Measurements from ENCODE around the gene CMTM5.

CMTM5 gene, protein sequence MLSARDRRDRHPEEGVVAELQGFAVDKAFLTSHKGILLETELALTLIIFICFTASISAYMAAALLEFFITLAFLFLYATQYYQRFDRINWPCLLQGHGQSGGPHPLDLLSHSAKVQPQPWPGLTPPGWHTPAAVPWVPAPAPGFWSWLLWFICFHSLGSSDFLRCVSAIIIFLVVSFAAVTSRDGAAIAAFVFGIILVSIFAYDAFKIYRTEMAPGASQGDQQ

DNA sequence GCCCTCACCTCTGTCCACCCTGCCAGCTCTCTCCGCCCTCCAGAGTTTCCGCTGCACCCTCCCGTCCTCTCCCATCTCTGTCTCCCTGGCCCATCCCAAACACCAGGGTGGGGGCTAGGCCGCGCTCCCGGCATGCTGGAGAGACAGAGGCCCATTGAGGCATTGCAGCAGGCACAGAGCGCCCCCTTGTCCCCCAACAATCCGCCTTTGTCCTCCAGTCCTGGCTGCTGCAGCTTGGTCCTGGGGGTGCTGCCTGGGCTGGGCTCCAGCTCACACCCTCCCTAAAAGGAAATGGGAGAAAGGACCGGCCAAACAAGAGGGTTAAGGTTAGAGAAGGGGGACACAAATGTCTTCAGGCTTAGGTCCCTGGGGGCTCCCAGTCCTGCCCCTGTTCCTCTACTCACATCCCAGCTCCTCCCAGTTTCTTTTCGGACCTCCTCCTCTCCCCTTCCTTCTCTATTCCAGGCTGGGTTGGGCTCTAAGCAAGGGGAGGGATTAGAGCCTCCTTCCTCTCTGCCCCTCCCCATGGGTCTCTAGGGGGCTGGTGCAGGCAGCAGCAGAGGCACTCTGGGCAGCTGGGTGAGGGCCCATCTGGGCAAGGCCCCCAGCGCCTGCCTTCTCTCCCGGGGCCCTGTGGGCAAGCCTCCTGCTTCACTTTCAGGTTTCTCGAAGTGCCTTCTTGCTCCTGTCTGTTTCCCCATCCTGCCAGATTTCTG lies at the start of gene CMTM5:
CMTM5 (plus strand) TSS at position 565 of the 716 bp plus-strand sequence. CDS start 206 bp downstream, outside the sequence.
- DNase-seq: no peak

DNA sequence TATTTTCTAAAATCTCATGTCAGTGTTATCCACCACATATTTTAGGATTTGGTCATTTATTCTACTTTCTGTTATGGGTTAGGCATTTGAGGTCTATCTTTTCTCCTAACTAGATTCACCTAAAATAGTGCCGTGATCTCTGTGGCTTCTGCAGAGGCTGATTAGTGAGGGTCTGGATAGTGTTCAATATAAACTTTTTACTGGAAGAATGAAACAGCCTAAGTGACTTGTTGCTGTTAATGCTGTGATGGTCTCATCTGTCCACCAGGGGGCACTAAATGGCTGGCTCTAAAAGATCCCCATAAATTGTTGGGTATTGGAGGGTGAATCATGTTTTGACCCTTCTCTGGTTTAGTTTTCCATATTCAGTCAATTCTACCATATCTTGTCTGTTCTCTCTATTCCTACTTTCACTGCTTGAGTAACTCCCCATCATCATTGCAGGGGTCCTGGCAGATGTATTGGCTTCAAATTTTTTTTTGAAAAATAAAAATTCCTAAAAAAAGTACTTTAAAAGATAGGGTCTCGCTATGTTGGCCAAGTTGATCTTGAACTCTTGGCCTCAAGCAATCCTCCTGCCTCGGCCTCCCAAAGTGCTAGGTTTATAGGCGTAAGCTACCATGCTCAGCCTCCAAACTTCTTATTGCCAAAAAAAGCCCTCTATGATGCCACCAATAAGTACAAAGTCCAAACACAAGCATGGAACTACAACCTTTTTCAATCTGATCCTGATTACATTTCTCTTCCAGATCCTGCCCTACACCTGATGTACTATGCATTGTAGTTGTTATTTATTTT lies 48.7 kb upstream of the CMTM5 start:
- DNase-seq: peak; percentile 86

DNA sequence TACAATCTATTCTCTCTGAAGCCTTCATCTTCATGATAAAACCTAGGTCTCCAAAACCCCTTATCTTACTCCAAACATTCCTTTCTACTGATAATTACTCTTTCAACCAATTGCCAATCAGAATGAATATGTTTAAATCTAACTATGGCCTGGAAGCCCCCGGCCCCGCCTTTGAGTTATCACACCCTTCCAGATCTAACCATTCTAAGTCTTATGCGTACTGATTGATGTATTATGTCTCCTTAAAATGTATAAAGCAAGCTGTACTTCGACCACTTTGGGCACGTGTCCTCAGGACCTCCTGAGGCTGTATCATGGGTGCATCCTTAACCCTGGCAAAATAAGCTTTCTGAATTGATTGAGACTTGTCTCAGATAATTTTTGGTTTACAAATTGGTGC lies 41.2 kb upstream of the CMTM5 start:
- DNase-seq: no peak

DNA sequence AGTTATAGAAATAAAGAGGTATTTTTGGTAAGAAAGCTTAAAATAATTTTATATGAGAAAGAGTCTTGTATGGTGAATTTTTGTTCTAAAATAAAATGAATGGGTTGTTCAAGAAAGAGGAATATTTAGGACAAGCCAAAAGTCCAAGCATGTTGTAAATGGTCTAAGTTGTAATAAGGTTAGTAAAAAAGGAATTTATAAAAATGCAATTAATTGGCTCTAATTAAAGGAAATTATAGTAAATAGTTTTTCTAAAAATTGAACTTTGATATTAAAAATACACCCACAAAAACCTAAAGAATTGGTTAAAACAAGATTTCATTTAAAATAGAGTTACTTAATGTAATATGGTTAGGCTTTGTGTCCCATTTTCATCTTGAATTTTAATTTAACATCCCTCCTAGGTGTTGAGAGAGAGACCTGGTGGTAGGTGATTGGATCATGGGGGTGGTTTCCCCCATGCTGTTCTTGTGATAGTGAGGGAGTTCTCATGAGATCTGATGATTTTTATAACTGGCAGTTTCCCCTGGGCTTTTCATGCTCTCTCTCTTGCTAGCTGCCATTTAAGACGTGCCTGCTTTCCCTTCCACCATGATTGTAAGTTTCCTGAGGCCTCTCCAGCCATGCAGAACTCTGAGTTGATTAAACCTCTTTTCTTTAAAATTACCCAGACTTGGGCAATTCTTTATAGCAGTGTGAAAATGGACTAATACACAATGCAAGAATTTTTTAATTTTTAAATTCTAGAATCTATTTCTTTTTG lies 37.2 kb upstream of the CMTM5 start:
- no peak for DNase-seq

DNA sequence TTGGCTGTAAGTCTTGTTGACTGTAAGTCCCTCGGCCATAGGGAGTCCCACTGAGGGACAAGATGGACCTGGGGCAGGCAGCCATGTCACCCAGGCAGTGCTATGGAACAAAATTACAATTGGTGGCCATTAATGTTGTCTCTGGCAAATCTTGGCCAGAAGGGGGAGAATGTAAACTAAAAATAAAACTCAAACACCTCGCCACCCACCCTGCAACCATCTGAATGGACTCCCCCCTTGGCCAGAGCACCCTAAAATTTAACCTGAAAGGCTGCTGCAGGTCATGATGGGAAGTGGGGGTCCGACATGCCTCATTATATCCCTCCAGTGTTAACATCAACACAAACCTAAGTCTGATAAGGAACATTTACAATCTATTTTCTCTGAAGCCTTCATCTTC lies 32.4 kb upstream of the CMTM5 start:
- DNase-seq: no peak

DNA sequence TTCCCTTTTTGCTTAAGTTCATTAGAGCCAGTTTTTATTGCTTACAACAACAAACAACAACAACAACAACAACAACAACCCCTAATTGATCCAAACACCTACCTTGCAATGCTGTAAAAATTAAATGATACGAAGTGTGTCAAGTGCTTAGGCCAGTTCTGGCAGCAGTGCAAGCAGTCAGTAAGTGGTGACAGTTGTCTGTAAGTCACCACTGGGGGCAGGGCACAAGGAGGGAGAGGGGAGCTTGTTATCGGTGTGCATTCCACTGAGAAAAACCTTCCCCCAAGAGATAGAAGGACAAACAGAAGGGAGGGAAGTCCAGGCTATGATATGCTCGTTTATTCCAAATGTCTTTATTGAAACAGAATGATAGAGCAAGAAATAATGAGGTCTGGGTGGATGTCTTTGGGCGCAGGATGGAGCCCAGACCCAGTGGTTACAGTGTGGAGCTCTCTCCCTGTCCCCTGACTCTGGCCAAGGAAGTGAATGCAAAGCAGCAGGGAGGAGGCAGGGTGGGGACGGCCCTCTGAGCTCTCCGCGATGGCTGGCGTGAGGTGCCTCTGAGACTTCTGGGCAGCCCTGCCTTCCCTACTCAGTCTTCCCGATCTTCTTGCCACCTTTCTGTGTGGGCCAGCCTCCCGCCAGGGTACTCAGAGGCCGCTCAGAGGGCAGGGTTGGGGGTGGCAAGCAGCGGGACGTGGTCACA lies 30.7 kb upstream of the CMTM5 start:
- DNase-seq: no peak

DNA sequence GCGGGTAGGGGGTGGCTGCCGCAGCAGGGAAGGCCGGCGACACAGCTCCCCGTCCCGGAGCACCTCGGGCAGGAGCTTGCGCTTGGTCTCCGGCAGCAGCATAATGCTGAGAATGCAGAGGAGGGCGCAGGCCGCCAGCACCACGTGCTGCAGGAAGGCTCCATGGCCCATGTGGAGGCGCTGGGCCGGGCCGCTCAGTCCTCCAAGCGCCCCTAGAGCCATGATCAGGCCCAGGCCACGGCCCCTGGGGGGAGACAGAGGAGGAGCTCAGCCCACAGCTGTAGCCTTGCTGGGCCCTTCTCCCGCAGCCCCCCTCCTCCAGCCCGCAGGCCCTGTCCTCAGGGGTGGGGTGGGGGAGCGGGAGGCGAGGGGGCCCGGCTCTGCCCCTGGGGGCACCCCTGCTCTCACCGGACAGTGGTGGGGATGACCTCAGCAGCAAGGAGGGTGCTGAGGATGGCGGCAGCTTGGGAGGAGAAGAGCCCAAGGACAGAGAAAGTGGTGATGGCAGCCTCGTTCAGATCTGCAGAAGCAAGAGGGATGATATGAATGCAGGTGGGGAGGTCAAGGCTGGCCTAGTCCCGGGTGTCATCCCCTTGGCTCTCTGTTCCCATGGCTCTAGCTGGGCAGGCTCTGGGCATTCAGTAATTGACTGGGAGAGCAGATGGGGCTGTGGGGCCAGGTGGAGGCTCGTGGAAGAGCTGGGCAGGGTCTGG lies 30.0 kb upstream of the CMTM5 start:
- no peak for DNase-seq

DNA sequence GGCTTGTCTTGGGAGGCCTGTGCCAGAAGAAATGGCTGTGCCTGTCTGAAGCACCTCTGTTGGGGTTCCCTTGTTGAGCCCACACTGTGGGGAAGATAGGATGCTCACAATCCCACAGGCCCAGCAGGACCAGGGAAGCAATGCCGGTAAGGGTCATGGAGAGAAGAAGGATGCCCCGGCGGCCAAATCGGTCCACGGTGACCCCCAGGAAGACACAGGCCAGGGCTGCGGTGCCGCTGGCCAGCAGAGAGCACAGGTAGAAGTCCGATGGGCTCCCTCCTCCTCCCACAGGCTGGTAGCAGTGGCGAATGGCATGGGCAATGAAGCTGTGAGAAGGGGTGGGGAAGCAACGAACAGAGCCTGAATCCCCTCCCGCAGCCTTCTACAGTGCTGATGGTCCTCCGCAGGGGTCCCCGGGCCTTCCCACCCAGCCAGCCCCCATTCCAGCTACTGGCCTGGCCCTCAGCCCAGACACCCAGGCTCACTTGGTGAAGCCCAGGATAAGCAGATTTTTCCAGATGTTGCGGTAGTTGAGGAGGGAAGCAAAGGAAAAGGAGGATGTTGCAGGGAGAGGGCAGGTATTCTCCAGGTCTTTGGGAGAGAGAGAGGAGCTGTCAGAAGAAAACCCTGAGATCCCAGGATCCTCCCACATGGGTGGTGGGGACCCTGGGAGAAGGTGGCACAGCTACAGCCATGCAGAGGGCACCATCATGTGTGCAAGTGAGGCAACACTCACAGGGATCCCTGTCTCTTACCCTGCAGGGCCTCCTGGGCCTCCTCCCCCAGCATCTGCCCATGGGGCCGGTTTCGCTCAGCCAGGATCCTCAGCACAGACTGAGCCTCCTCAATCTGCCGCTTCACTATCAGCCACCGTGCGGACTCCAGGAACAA lies 29.2 kb upstream of the CMTM5 start:
- DNase-seq: no peak

DNA sequence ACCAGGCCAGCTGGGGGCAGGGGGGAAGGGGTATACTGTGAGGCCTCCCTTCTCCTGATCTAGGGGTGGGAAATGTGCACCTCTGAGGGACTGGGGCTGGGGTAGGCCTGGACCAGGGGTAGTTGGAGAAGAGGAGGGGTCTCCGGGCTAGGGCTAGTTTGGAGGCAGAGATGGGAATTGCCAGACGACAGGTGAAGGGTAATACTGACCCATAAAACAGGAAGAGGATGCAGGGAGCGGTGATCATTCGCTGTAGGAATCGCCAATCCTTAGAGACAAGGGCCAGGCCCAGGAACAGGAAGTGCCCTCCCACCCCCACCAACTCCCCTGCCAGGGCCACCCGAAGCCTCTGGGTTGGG lies 28.6 kb upstream of the CMTM5 start:
- no peak for DNase-seq

DNA sequence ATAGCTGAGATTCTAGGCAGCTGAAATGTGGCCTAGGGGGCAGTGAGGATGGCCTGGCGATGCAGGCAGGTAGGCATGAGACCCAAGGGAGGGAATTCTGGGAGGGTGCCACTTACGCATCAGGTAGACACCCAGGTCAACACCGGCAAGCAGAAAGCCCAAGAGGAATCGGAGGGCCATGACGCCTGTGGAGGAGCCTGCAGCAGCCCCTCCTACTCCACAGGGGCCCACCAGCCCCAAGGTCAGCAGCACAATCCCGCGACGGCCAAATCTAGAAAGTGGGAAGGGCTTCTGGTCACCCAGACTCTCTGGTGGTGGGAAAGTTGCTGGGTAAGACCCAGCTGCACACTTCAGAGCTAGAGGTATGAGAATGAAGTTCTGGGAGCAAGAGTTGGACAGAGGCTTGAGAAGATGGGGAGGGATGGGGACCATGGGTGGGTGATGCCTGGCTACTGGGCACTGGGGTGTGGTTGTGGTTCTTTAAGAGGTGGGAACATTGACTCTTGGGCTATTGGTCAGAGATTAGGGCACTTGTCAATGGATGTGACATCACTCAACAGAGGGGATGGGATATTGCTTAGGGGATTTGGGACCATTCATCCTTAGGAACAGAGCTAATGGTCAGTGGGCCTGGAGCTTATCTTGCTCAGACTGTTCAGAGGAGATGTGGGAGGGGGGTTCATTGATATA lies 27.5 kb upstream of the CMTM5 start:
- DNase-seq: no peak

DNA sequence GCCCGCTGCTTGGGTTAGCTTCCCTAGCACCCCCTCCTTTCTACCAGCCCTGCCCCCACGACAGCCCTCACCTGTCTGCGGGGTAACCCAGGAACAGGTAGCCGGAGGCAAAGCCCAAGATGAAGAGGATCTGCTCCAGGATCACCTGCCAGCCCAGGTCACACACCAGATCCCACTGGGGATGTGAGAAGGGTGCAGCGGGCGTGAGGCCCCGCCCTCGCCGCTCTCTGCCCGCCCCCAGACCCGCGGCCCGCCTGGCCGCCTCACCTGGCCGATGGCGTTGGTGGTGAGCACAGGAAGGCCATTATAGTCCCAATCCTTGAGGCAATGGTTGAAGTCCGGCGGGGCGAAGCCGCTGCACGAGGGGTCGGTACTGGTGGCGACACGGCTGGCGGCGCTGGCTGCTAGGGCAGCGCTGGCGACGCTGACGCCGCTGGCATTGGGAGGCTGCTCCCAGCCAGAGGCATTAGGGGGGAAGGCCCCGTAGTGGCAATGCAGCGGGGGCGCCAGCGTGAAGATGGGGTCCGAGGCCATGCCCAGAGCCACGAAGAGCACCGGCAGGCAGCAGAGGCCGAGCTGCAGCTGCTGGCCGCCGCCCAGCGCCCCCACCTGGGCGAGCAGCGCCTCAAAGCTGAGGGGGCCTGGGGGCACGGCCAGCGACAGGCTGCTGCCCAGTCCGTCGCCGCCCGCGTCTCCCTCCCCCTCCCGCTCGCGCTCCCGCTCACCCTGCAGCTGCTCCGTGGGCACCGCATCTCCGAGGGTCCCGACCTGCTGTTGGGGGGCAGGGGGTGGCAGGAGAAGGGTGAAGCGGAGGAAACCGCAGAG lies 25.0 kb upstream of the CMTM5 start:
- no peak for DNase-seq

DNA sequence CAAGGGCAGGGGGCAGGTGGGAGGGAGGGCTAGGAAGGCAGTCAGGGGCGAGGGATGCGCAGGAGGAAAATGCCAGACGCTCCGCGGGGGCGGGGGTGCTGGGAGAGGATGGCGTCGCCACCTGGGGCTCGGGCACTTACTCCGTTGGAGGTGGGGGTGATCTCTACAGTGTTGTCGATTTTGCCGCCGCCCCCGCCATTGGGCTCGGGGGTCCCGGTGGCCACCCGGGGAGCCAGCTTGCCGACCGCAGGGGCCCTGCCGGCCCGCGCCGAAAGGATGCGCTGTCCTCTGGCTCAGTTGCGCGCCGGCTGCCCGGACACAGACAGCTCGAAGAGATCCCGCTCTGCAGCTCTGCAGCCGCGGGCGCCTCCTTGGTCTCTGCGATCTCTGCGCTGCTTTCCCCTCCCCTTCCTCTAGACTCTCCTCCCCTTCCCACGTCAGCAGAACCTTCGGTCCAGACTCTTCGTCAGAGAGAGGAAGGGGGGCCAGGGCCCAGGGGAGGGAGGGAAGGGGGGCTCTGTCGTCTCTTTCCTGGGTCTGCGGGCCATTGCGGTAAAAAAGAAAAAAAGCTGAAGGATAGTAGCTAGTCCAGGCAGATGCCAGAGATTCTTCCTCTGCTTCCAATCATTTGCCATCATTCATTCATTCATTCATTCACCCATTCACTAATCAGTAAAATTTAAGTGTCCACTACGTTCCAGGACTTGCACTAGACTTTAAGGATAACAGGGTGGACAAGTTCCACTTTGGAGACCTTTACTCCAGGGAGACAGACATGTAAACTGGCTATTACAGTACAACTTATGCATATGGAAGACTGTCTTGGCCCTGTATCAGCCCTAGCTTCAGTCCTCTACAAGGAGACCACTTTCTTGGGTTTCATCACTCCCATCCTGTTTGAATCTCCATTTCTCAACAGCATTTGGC lies 24.1 kb upstream of the CMTM5 start, which contains the start of gene SLC22A17:
SLC22A17 (minus strand) TSS at position 382 of the 927 bp plus-strand sequence.
- DNase-seq: peak; percentile 75

DNA sequence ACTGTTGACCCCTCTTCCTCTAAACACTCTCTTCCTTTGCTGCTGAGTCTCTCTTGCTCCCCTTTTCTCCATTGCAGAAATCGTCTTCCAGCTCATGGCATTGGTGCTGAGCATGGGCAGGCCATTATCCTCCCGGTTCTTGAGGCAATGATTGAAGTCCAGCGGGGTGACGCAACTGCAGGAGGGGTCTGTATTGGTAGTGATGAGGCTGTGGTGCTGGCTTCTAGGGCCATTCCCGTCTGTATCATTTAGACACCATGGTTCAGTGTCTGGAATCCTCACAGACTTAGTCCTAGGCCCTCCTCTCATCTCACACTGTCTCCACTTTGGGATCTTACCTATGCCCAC lies 23.4 kb upstream of the CMTM5 start:
- no peak for DNase-seq

DNA sequence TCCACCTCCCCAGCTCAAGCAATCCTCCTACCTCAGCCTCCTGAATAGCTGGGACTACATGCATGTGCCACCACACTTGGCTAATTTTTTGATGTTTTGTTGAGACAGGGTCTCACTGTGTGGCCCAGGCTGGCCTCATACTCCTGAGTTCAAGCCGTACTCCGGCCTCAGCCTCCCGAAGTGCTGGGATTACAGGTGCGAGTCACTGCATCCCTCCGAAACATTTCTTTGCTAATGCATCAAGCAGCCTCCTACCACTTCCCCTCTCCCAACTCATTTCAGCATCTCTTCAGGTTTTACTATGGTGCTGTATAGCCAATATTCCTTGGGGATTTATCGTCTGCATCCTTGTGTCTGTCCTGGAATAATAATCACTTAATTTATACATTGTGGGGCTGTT lies 21.9 kb upstream of the CMTM5 start:
- no peak for DNase-seq

DNA sequence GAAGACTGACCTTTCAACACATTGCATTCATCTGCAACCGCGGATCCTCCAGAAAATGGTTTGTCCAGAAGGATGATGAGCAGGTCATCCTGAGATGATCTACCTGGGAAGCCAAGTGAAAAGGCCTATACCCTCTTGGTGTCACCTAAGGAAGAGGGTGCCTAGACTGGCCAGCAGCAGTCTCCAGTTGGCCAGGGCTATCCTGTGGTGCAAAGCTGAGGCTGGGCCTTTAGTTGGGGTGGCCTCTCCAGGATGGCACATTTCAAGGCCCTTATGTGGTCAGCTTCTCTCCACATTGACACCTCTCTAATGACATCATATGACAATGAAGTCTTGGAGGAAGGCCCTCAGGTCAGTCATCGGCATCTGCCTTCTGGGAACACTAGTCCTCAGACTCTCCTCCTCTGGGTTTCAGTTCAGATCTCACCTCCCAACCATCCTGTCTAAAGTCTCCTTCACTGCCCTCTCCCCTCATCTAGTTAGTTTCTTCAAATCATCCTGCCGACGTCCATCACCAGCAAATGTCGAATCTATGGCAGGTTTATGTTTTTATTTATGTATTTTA lies 20.9 kb upstream of the CMTM5 start:
- no peak for DNase-seq

DNA sequence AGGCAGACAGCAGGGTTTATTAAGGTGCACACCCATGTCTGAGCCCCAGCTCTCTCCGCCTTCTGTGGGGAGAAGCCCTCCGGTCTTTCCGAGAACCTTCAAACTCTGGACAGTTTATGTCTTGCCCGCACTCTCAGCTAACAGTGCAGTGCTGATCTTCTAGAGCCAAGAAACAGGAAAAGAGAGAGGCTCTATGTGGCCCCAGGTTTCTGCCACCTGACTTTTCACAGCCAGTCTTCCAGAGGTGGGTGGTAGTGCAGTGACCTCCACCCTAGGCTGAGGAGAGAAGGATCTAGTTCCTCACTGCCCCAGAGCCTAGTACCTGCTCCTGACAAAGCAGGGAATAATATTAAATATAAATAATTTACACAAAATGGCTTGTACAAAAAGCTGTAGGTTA lies 20.2 kb upstream of the CMTM5 start:
- no peak for DNase-seq

DNA sequence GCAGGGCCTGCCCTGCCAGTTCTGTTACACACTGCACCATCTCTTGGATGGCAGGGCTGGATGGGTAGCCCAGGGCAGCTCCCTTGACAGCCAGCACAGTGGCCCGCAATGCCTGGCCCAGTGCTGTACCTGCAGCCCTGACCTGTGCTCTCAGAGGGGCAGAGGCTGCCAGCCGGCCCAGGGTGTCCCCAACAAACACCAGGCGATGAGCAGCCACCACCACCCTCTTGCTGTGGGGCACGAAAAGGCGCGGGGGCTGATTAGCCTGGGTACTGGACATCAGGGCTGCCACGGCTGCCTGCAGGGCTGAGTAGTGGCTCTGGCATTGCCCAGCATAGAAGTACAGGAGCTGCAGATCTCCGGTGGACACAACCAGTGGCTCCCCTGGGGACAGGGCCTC lies 19.6 kb upstream of the CMTM5 start:
- DNase-seq: no peak

DNA sequence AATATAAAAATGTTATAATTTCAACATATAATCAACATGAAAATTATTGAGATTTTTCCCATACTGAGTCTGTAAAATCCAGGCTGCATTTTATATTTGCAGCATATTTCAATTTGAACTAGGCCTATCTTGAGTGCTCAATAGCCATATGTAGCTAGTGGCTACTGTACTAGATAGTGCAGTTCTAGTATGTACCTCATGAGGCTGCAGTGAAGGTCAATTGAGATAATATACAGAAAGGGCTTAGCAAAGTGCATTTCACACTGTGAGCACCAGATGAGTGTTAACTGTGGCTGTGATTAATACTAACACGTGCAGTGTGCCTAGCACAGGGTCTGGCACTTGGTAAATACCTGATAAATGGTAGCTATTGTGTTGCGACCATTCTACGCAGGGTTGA lies 18.8 kb upstream of the CMTM5 start:
- no peak for DNase-seq
